Subcutaneous adipose tissue (tissue), 4 donors: ENCODE measurements around the gene OSGEP. TPM values are rescaled to one million over a fixed set of nuclear protein-coding genes. Genes with fewer than 3 reads are reported as not detected.

Experiments used
- total RNA-seq, 4 donors: library from RNA; depleted of rRNA; stranded (reverse); fragments of >200 nt; gene quantifications; one replicate each; pipeline ENCODE4 v1.1.0, GENCODE V29; 2016
- TF ChIP-seq, protein P1 (sequence below): fragments of 450-650 bp; IDR thresholded peaks from one replicate; pipeline ENCODE4 v1.5.1; 2016; ENCODE audit warnings: low read depth, mild to moderate bottlenecking, control low read depth, antibody characterized with exemption, moderate library complexity

The OSGEP gene
- total RNA-seq, 4 donors from 2014 or later = 29.5 to 64.6 (median 41.6) TPM

DNA sequence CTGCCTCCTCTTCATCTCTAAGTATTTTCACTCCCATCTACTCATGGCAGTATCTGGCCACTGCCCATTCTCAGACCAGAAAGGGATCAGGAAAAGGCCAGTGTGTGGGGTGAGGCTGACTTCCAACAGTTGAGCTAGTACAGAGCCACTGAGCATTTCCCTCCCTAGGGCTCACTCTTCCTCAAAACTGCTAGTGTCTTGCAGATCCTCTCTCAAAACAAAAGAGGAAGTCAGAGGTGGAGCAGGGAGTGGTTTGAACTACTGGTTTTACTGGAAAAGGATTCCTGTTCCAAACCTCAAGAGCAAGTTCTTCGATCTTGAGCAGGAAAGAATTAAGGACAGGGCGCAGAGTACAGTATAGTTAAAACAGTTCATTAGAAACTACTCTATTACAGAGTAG lies 39.0 kb upstream of the OSGEP start:
- TF ChIP-seq, protein P1, sequence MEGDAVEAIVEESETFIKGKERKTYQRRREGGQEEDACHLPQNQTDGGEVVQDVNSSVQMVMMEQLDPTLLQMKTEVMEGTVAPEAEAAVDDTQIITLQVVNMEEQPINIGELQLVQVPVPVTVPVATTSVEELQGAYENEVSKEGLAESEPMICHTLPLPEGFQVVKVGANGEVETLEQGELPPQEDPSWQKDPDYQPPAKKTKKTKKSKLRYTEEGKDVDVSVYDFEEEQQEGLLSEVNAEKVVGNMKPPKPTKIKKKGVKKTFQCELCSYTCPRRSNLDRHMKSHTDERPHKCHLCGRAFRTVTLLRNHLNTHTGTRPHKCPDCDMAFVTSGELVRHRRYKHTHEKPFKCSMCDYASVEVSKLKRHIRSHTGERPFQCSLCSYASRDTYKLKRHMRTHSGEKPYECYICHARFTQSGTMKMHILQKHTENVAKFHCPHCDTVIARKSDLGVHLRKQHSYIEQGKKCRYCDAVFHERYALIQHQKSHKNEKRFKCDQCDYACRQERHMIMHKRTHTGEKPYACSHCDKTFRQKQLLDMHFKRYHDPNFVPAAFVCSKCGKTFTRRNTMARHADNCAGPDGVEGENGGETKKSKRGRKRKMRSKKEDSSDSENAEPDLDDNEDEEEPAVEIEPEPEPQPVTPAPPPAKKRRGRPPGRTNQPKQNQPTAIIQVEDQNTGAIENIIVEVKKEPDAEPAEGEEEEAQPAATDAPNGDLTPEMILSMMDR = no peak

DNA sequence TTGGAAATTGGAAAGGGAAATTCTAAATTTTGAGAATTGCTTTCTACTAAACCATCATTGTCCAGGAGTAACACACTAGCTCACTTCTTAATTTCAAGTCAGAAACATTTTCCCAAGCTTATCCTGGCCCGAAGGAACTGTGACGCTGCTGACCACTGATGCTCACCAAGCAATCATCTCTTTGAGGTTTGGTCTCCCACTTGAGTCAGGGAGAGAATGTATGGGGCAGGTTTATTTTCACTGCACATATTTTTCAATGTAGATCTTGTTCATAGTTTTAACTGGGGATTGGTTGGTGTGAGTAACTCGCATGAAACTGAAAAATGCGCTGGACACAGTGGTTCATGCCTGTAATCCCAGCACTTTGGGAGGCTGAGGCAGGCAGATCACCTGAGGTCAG lies 37.9 kb upstream of the OSGEP start:
- TF ChIP-seq, protein P1 = no peak

DNA sequence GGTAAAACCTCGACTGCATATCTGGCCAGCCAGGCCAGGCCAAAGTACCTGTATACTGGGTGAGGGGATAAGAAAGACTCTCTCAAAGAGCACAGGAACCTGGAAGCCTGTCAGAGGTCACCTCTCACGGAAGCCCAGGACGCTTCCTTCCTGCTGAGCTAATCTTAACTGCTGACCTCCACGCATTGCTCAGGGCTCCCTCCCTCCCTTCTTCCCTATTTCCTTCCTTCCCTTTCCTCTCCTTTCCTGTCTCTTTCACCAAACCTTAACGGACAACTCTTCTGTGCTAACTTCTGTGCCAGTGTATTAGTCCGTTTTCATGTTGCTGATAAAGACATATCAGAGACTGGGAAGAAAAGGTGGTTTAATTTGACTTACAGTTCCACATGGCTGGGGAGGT lies 36.0 kb upstream of the OSGEP start:
- TF ChIP-seq, protein P1 = no peak

DNA sequence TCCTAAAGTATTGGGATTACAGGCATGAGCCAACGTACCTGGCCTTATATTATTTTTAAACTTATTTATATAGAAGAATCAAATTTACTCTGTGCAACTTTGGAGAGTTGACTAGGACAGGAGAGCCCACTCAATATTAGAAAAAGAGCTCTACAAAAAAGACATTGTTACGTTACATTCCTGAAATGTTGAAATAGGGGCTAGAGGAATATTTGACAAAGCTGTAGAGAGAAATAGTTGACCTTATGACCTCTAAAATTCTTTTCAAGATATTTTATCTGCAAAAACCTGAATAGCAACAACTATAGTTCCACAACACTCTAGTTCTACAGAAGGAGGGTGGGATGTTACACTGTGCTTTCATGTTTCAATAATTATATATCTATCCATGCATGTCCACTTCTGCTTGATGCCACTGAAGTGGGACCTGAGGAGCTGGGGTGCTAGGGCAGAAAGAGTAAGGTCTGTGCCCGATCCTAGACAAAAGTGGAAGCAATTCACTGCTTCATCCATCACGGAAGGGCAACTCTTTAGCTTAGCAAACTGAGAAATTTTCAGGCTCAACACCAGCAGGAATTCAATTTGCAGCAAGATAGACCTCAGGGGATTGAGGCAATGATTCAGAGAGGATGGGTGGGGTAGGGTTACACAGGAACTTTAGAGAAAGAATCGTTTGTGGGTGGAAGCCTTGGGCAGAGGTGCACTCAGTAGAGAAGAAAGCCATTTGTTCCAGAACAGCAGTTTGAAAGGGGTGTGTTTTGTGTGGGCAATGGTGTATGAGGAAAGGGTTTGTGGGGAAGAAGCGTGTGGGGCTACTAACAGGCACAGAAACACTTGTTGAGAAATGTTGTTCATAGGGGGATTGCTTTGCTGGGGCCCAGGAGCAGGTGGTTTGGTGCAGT lies 34.7 kb upstream of the OSGEP start:
- TF ChIP-seq, protein P1 = no peak

DNA sequence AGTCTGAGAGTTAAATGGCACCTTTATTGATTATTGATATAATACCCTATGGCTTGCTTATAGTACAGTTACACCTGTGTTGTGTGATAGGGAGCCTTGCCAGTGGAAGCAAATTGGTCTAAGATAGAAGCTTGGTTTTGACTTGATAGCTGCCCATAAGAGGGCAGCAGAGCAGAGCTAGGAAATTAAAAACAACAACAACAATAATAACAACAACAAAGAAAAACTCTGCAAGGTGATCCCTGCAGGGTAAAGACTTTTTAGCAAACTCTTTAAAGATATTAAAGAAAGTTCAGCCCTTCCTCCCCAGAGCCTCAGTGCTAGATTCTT lies 32.7 kb upstream of the OSGEP start:
- TF ChIP-seq, protein P1 = no peak

DNA sequence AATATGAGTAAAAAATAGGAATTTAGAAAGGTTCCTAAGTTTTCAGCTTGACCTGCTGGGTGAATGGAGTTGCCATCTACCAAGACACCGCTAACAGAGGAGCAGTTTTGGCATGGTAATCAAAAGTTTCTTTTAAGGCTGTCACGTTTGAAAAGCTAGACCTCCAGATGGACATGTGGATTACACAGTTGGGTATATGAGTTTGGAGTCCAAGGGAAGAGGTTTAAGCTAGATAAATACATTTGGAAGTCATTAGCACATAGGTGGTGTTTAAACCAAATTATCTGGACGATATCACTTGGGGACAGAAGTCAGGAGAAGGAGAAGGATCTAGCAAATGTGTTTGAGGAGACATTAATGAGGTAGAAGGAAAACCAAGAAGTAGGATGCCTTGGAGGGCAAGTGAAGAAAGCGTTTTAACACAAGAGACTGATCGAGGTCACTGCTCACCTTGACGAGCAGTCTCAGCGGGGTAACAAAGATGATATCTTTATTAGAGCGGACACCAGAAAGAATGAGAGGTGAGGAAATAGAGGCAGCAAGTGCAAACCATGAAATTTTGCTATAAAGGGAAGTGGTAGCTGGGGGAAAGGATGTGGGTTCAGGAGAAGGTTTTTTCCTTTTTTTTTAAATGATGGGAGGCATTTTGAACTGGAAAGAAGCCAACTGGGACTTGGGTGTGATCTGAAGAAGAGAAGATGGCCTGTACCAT lies 32.2 kb upstream of the OSGEP start:
- TF ChIP-seq, protein P1 = no peak

DNA sequence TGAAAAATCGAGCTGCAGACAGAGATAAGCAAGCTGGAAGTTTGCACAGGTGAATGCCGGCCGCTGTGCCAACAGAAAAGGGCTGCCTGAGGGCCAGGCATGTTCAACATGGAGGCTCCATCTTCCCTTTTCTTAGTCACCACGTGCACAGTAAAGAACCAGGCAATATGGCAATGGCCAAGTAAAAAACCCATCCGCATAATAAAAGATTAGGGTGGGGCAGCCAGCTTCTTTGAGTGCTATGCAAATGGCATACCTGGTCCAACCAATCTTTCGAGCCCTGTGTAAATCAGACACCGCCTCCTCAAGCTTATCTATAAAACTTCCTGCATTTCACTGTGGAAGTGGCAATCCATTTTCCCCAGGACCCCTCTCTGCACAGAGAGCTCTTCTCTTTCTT lies 31.3 kb upstream of the OSGEP start:
- TF ChIP-seq, protein P1 = no peak
